ENCODE data around the gene CPSF4L.

Gene CPSF4L

DNA sequence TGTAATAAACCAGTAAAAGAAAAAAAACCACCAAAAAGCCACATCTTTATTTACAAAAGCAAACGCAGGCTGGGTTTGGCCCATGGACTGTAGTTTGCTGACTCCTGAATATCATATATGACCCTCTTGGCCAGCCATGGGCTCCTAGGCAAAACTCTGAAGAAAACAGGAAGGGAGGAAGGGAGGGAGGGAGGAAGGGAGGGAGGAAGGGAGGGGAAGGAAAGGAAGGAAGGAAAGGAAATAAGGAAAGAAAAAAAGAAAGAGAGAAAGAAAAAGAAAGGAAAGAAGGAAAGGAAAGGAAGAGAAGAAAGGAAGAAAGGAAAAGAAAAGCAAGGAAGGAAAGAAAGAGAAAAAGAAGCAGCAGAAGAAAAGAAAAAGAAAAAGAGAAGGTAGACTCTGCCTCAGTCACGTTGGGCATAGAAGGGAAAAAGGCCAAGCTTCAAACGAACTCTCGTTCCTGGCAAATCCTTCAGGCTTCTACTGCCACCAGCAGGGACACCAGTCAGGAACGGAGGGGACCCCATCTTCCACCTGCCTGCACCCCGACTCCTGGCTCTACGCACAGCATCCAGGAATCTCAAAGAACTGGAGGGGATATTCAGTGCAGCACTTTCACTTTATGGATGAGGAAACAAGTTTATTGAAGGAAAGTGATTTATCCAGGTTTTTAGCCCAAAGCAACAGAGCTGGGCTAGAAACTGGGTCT lies 28.0 kb upstream of the CPSF4L start:
- TF ChIP-seq, protein P1, sequence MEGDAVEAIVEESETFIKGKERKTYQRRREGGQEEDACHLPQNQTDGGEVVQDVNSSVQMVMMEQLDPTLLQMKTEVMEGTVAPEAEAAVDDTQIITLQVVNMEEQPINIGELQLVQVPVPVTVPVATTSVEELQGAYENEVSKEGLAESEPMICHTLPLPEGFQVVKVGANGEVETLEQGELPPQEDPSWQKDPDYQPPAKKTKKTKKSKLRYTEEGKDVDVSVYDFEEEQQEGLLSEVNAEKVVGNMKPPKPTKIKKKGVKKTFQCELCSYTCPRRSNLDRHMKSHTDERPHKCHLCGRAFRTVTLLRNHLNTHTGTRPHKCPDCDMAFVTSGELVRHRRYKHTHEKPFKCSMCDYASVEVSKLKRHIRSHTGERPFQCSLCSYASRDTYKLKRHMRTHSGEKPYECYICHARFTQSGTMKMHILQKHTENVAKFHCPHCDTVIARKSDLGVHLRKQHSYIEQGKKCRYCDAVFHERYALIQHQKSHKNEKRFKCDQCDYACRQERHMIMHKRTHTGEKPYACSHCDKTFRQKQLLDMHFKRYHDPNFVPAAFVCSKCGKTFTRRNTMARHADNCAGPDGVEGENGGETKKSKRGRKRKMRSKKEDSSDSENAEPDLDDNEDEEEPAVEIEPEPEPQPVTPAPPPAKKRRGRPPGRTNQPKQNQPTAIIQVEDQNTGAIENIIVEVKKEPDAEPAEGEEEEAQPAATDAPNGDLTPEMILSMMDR (IDR thresholded peaks at IDR 0.05; ENCODE audit: insufficient read depth, low read depth, low read length, missing control alignments): no peak
- no peak overlapping the region for H3K4me3 ChIP-seq (ENCODE audit: low read depth, low read length)
- no peak for DNase-seq (ENCODE audit: low read depth)

DNA sequence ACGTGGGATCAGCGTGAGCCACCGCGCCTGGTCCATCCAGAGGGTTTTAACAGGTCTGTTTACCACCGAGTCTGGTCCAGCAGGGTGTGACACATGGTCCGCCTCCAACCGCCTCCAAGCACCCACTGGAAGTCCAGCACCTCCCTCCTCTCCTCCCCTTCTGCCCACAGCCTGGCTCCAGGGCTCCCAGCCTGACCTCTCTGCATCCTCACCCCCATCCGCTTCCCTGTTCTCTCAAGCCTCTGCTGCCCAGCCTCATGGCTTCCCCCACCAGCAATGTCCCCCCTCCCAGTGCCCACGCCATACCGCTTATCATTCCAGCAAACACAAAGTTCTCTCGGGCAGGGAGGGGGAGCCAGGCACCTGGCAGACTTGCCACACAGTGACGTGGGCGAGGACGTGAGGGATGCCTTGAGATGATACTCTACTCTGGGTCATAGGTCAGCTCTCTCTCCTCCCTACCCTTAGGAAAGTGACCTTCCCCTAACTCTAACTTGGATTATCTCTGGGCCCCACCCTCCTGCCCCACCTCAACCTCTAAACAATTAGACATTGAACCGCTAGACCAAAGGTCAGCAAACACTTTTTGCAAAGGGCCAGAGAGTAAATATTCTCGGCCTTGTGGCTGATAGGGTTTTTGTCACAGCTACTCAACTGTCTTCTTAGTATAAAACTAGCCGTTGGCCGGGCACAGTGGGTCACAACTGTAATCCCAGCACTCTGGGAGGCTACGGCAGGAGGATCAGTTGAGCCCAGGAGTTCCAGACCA lies 27.0 kb upstream of the CPSF4L start:
- no peak for DNase-seq (ENCODE audit: low read depth)
- TF ChIP-seq, protein P1 (IDR thresholded peaks at IDR 0.05; ENCODE audit: insufficient read depth, low read depth, low read length, missing control alignments): no peak
- no peak overlapping the region for H3K4me3 ChIP-seq (ENCODE audit: low read depth, low read length)

DNA sequence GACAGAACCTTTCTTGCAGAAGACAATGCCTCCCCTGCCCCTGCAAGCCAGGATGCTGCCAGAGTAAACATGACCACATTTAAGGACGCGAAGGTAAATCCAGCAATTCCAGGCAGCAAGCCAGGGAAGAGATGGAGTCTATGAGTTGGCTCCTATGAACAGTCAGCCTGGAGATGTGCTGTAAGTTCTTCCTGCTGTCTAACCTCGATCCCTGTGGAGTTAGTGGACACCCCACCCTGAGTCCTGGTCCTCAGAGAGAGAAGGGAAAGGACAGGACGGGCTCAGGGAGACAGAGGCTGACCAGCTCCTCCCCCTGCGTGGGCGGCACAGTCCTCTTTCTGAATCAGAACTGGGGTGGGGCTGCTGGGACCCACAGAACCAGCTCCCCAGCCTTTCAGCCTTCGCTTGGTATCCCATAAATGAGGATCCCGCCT lies 25.2 kb upstream of the CPSF4L start:
- H3K4me3 ChIP-seq (ENCODE audit: low read depth, low read length): no peak overlapping the region
- no peak for DNase-seq (ENCODE audit: low read depth)
- TF ChIP-seq, protein P1 (IDR thresholded peaks at IDR 0.05; ENCODE audit: insufficient read depth, low read depth, low read length, missing control alignments): no peak

DNA sequence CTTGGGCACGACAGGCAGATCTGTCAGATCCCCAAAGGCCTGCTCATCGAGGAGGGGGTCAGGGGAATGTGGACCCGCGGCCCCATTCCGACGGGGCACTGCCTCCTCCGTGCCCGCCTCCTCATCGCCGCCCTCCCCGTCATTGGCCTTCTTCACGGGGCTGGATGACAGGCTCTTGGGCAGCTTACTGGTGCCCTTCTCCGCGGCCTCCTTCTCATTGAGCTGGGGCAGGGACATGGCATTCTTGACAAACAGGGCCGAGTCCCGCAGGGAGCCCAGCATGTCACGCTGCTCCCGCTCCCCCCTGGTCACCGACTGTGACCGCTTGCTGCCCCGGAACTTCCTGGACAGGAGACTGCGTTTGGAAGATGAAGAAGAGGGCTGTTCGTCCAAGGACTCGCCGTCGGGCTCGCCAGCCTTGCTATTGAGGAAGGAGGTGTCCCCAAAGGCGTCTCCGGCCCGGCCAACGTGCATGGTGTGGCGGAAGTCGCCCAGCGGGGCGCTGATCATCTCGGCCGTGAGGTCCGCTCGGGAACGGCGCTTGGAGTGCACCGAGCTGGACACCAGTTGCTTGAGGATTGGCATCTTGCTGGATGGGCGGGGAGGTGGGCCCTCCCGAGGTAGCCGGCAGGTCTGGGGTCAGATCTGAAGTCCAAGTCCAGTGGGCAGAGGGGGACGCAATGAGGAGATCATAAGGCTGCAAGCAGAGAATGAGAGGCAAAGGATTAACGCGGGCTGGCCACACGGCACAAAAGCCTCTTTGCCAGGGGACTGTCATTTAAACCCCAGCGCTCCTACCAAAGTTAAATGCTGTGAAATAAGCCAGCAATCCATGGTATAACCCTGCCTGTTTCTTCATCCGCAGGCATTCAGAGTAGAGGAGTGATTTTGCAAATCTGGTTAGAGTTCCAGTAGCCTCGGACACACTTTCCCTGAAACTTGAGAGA lies 24.5 kb upstream of the CPSF4L start:
- TF ChIP-seq, protein P1 (IDR thresholded peaks at IDR 0.05; ENCODE audit: insufficient read depth, low read depth, low read length, missing control alignments): no peak
- DNase-seq (ENCODE audit: low read depth): no peak
- H3K4me3 ChIP-seq (ENCODE audit: low read depth, low read length): no peak overlapping the region

DNA sequence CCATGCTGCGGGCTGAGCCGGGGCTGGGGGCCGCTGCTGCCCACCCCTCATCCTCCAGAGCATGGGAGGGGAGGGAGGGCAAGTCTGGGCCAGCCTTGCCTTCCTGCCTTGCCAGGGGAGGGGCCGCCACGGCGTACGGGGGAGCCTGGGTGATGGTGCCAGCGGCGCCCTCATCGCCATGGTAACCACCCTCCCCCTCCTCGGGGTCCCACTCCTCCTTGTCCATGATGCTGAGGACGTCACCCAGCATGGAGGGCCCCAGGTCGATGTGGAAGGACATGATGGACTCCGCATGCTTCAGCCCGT lies 23.9 kb upstream of the CPSF4L start:
- H3K4me3 ChIP-seq (ENCODE audit: low read depth, low read length): no peak overlapping the region
- TF ChIP-seq, protein P1 (IDR thresholded peaks at IDR 0.05; ENCODE audit: insufficient read depth, low read depth, low read length, missing control alignments): no peak
- DNase-seq (ENCODE audit: low read depth): no peak

DNA sequence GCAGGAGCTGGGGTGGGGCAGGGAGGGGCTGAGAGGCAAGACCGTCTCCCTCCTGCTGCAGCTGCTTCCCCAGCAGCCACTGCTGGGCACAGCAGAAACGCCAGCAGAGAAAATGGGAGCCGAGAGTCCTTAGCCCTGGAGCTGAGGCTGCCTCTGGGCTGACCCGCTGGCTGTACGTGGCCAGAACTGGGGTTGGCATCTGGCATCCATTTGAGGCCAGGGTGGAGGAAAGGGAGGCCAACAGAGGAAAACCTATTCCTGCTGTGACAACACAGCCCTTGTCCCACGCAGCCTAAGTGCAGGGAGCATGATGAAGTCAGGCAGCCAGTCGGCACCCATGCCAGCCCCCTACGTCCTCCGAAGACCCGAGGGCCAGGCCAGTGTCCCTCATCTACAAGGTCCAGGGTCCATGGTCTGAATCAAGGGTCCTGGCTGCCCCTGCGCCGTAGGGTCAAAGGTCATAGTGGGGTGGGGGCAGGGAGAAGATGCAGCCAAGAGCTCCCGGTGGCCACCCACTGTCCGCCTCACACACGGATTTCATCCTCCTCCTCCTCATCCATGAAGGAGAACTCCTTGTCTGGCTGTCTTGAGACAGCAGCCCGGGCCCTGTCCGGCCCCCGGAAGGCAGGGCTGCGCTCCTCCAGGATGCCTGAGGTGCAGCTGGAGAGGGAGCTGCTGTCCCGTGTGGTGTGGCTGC lies 23.4 kb upstream of the CPSF4L start:
- H3K4me3 ChIP-seq (ENCODE audit: low read depth, low read length): no peak overlapping the region
- DNase-seq (ENCODE audit: low read depth): no peak
- TF ChIP-seq, protein P1 (IDR thresholded peaks at IDR 0.05; ENCODE audit: insufficient read depth, low read depth, low read length, missing control alignments): no peak
